Measurements from ENCODE around the gene HNRNPA1. TPM values are rescaled to one million over a fixed set of nuclear protein-coding genes. Genes with fewer than 3 reads are reported as not detected.

The HNRNPA1 gene
- total and polyA plus RNA-seq, 2 of the 4 experiments (the other 2 are of a cell fraction): 747 to 1,409 TPM

- Histone ChIP-seq H3K23ac (ENCODE audit: low read depth, low read length) (no peak overlapping the region), H3K18ac (ENCODE audit: low read depth, low read length) (no peak overlapping the region), H4K8ac (ENCODE audit: low read depth in 2 of 2, low read length in 2 of 2) (no peak overlapping the region), H3K27me3 (ENCODE audit: control insufficient read depth, insufficient read depth, low read length) (no peaks in the 10 kb centered on the region), H3K9me1 (ENCODE audit: insufficient read depth, low read length) (no peaks in the 10 kb centered on the region; the same call in 1 of the 2 replicates), H3K9me3 (ENCODE audit: control insufficient read depth, insufficient read depth, low read length) (no peaks in the 10 kb centered on the region), H3K79me1 (ENCODE audit: low read depth in 1 of 2, low read length in 2 of 2) (peaks cover 35 to 72% of the 10 kb centered on the region in 2 experiments), H2AFZ (replicated peaks; ENCODE audit: low read length, poor library complexity) (no peak overlapping the region), H3K9ac (ENCODE audit: low read depth, low read length) (no peak overlapping the region), H4K20me1 (ENCODE audit: insufficient read depth, low read length) (no peaks in the 10 kb centered on the region), H4K5ac (ENCODE audit: low read depth, low read length) (no peak overlapping the region), H4K91ac (ENCODE audit: insufficient read depth, low read depth, low read length) (no peak overlapping the region), H2BK15ac (ENCODE audit: low read depth, low read length) (no peak overlapping the region), H2BK5ac (ENCODE audit: low read depth, low read length, poor library complexity, severe bottlenecking) (no peak overlapping the region), H3K14ac (replicated peaks; ENCODE audit: low read depth, low read length) (no peak overlapping the region), H3K56ac (ENCODE audit: extremely low read depth, insufficient read depth, low read length) (no peak overlapping the region), H3K4ac (ENCODE audit: low read depth, low read length) (no peak overlapping the region), H2AK9ac (replicated peaks; ENCODE audit: low read depth, low read length, poor library complexity) (no peak overlapping the region), H3K4me1 (ENCODE audit: control insufficient read depth, insufficient read depth, low read length) (peaks cover 7% of the 10 kb centered on the region), H2BK120ac (ENCODE audit: low read depth, low read length) (no peak overlapping the region), H3K4me3 (ENCODE audit: insufficient read depth, low read depth, low read length) (no peak overlapping the region), H2AK5ac (ENCODE audit: low read depth, low read length) (no peak overlapping the region), H2BK20ac (ENCODE audit: low read depth, low read length) (no peak overlapping the region), H3K4me2 (ENCODE audit: low read depth, low read length) (no peak overlapping the region), H3K27ac (ENCODE audit: insufficient read depth, low read length) (no peak overlapping the region), H3K36me3 (ENCODE audit: control insufficient read depth, insufficient read depth, low read length) (peaks cover 2% of the 10 kb centered on the region; the same call in 1 of the 2 replicates)
- no TSS peak for BruUV-seq (replicated peaks)
- 100% methylated on average over 1 of the region's 2 CpGs; no CpG with 5 or more reads in 1 of the 2 experiments for WGBS, 2 experiments (ENCODE audit: extremely low coverage in 2 of 2, insufficient read length in 1 of 2)
- ChIA-PET POLR2A (ENCODE audit: unreplicated experiment) (interaction anchor here (0.6 kb wide), 1 partner anchor 967 kb away, joined by 5 read pairs; no protein-coding TSS in a partner anchor), CTCF (interaction anchor here (0.6 kb wide), 1 partner anchor 62 kb away, joined by 3 read pairs; no protein-coding TSS in a partner anchor)
- DNase-seq (no peak), ATAC-seq (ENCODE audit: low read depth) (no peak)
- in situ Hi-C loops (cut with MboI; ENCODE audit: low sequenced_read_pairs): no loop called here
- intact Hi-C loops (cut with micrococcal nuclease): no loop called here
- dilution Hi-C loops (cut with HindIII; ENCODE audit: low sequenced_read_pairs, unreplicated experiment): no loop called here
- TF ChIP-seq CHD1 (IDR thresholded peaks at IDR 0.05; ENCODE audit: low read depth, low read length) (no peak), BHLHE40 (IDR thresholded peaks at IDR 0.05; ENCODE audit: low read depth, low read length) (no peak), CTCF (conservative IDR thresholded peaks at IDR 0.05; ENCODE audit: low read depth, low read length) (no peak), MAZ (IDR thresholded peaks at IDR 0.05; ENCODE audit: borderline replicate concordance, low read depth, low read length) (no peak), POLR2A (IDR thresholded peaks at IDR 0.05; ENCODE audit: low read depth, low read length) (no peak), SMC3 (IDR thresholded peaks at IDR 0.05; ENCODE audit: low read depth, low read length) (no peak), FOS (IDR thresholded peaks at IDR 0.05; ENCODE audit: low read depth, low read length) (no peak), MAFK (IDR thresholded peaks at IDR 0.05; ENCODE audit: low read depth, low read length) (no peak), RCOR1 (IDR thresholded peaks at IDR 0.05; ENCODE audit: insufficient replicate concordance, low read length) (no peak), RAD21 (IDR thresholded peaks at IDR 0.05; ENCODE audit: low read length) (no peak), USF2 (IDR thresholded peaks at IDR 0.05; ENCODE audit: low read depth, low read length) (no peak)
Observed at GRCh38 chr12:54266852-54267251, 13.7 kb upstream of the HNRNPA1 start.

Data from IMR-90 (cell line).